HCT116 (cell line): ENCODE results near the gene ZNF335. TPM values are rescaled to one million over a fixed set of nuclear protein-coding genes. Genes with fewer than 3 reads are reported as not detected.

Experiments used
- ATAC-seq: fragments of 200-7000 bp; cut with Tn5 transposase; 2 replicates; pipeline ENCODE4 v1.9.1; 2020; ENCODE audit warnings: mild to moderate bottlenecking, moderate library complexity
- BruUV-seq: library from RNA; stranded (reverse); fragments of 400-500 nt; replicated peaks from 2 replicates; lab custom pipeline; 2021; lab: Mats Ljungman, UMichigan
- CTCF ChIA-PET: fragments of 300-600 bp; sonication (Branson Sonifier 250); formaldehyde crosslinking; loops from one replicate; lab custom pipeline; 2021; ENCODE audit warnings: antibody characterized with exemption; lab: Charles Lee
- POLR2A ChIA-PET: fragments of 300-600, 350-600 bp; sonication (Branson Sonifier 250); formaldehyde crosslinking; loops from one replicate; lab custom pipeline; 2021; ENCODE audit warnings: antibody characterized with exemption; lab: Charles Lee
- RAD21 ChIA-PET, 2 experiments: fragments of 300-600 bp; sonication (Branson Sonifier 250); formaldehyde crosslinking; loops; one replicate each; lab custom pipeline; 2023; ENCODE audit warnings: low total read pairs in 2 of 2; ENCODE audit not compliant: uncharacterized antibody in 2 of 2, unreplicated experiment in 2 of 2, low non-redundant PET in 1 of 2; lab: Charles Lee
- DNase-seq: peaks from one replicate; pipeline ENCODE4 v3.0.0-alpha.2; 2010; ENCODE audit warnings: low read depth, low spot score
- H2AFZ ChIP-seq: fragments of 200-600 bp; shearing (Covaris generic), sonication (generic); 2 replicates; pipeline ENCODE4 v1.6.1; 2017; ENCODE audit warnings: low read depth, mixed run types, mixed read lengths, antibody characterized with exemption, low read length; ENCODE audit not compliant: poor library complexity, severe bottlenecking
- H3K27ac ChIP-seq: 2 replicates; pipeline ENCODE4 v1.5.1; 2012; ENCODE audit warnings: low read depth, low read length
- H3K27me3 ChIP-seq: fragments of 200-600 bp; sonication (generic); 2 replicates; pipeline ENCODE4 v1.6.1; 2016; ENCODE audit warnings: mixed run types, low read length, mixed read lengths; ENCODE audit not compliant: insufficient read depth
- H3K36me3 ChIP-seq, 2 experiments: fragments of 200-500 bp in 1 of 2; fragments of 200-600 bp in 1 of 2; sonication (Bioruptor generic) in 1 of 2; sonication (generic) in 1 of 2; 2 replicates each; pipeline versions ENCODE4 v1.5.1 to v1.6.1; 2014 to 2016; ENCODE audit warnings: low read length in 2 of 2, inconsistent platforms in 1 of 2, mixed read lengths in 1 of 2, mixed run types in 1 of 2; ENCODE audit not compliant: insufficient read depth in 2 of 2, control insufficient read depth in 1 of 2
- H3K4me1 ChIP-seq, 2 experiments: fragments of 200-600 bp in 1 of 2; sonication (generic) in 1 of 2; 2 replicates each; pipeline versions ENCODE4 v1.5.1 to v1.6.1; 2012 to 2017; ENCODE audit warnings: low read length in 2 of 2, inconsistent platforms in 1 of 2, mild to moderate bottlenecking in 1 of 2, mixed read lengths in 1 of 2, mixed run types in 1 of 2, moderate library complexity in 1 of 2; ENCODE audit not compliant: insufficient read depth in 2 of 2, control insufficient read depth in 1 of 2
- H3K4me2 ChIP-seq: fragments of 200-600 bp; sonication (generic); 2 replicates; pipeline ENCODE4 v1.6.1; 2017; ENCODE audit warnings: mixed run types, low read length, mixed read lengths
- H3K4me3 ChIP-seq, 2 experiments: fragments of 200-600 bp in 1 of 2; sonication (generic) in 1 of 2; replicated peaks in 1 of 2; 2 replicates each; pipeline ENCODE4 v1.5.1; 2011 to 2016; ENCODE audit warnings: low read length in 2 of 2, control low read depth in 1 of 2, low read depth in 1 of 2, mild to moderate bottlenecking in 1 of 2, mixed read lengths in 1 of 2, mixed run types in 1 of 2
- H3K79me2 ChIP-seq: fragments of 200-600 bp; sonication (generic); 2 replicates; pipeline ENCODE4 v1.6.1; 2017; ENCODE audit warnings: mild to moderate bottlenecking, mixed run types, low read length, moderate library complexity, mixed read lengths; ENCODE audit not compliant: insufficient read depth
- H3K9ac ChIP-seq: fragments of 200-600 bp; sonication (generic); 2 replicates; pipeline ENCODE4 v1.6.1; 2016; ENCODE audit warnings: low read length, mixed read lengths
- H3K9me2 ChIP-seq: fragments of 200-600 bp; sonication (generic), shearing (Covaris generic); 2 replicates; pipeline ENCODE4 v1.6.1; 2017; ENCODE audit warnings: mixed run types, mild to moderate bottlenecking, moderate library complexity; ENCODE audit not compliant: insufficient read depth
- H3K9me3 ChIP-seq, 2 experiments: fragments of 200-500 bp in 1 of 2; fragments of 200-600 bp in 1 of 2; sonication (Bioruptor generic) in 1 of 2; sonication (generic) in 1 of 2; 2 replicates each; pipeline ENCODE4 v1.6.1; 2014 to 2017; ENCODE audit warnings: low read length in 2 of 2, mixed read lengths in 2 of 2, inconsistent platforms in 1 of 2, low read depth in 1 of 2, mild to moderate bottlenecking in 1 of 2, mixed run types in 1 of 2, moderate library complexity in 1 of 2; ENCODE audit not compliant: control insufficient read depth in 1 of 2, insufficient read depth in 1 of 2
- H4K20me1 ChIP-seq: fragments of 200-600 bp; sonication (generic), shearing (Covaris generic); 2 replicates; pipeline ENCODE4 v1.6.1; 2017; ENCODE audit warnings: mixed run types, mild to moderate bottlenecking, moderate library complexity; ENCODE audit not compliant: insufficient read depth
- CBX3 ChIP-seq: IDR thresholded peaks from 2 replicates; pipeline ENCODE4 v1.6.1; 2012; ENCODE audit warnings: low read depth
- CEBPB ChIP-seq: IDR thresholded peaks from 2 replicates; pipeline ENCODE4 v1.6.1; 2012; ENCODE audit warnings: low read depth
- EZH2 ChIP-seq: fragments of 200-600 bp; sonication (generic); IDR thresholded peaks from 2 replicates; pipeline ENCODE4 v1.6.1; 2017; ENCODE audit warnings: antibody characterized with exemption, mixed run types
- SRF ChIP-seq: IDR thresholded peaks from 2 replicates; pipeline ENCODE4 v1.6.1; 2012; ENCODE audit warnings: low read depth
- YY1 ChIP-seq: IDR thresholded peaks from 2 replicates; pipeline ENCODE4 v1.6.1; 2011; ENCODE audit warnings: low read length, low read depth, moderate library complexity, mild to moderate bottlenecking; ENCODE audit not compliant: insufficient replicate concordance; ENCODE audit errors: extremely low read depth
- ZFX ChIP-seq: fragments of 450-650 bp; IDR thresholded peaks from 2 replicates; pipeline ENCODE4 v1.6.1; 2017
- ZNF274 ChIP-seq: fragments of 200-500 bp; sonication (Bioruptor generic); IDR thresholded peaks from 2 replicates; pipeline ENCODE4 v1.6.1; 2014; ENCODE audit warnings: mild to moderate bottlenecking, low read depth, low read length, inconsistent platforms
- intact Hi-C: fragments of 100-400 bp; cut with micrococcal nuclease; formaldehyde crosslinking; loops from 2 replicates; pipeline ENCODE4 v1.10.0; 2022
- total RNA-seq: library from RNA; stranded (reverse); gene quantifications from one replicate; pipeline ENCODE4 v1.2.1, GENCODE V29; 2021; ENCODE audit not compliant: unreplicated experiment

Gene ZNF335
- total RNA-seq, 1 experiment from 2014 or later = 20.8 TPM

DNA sequence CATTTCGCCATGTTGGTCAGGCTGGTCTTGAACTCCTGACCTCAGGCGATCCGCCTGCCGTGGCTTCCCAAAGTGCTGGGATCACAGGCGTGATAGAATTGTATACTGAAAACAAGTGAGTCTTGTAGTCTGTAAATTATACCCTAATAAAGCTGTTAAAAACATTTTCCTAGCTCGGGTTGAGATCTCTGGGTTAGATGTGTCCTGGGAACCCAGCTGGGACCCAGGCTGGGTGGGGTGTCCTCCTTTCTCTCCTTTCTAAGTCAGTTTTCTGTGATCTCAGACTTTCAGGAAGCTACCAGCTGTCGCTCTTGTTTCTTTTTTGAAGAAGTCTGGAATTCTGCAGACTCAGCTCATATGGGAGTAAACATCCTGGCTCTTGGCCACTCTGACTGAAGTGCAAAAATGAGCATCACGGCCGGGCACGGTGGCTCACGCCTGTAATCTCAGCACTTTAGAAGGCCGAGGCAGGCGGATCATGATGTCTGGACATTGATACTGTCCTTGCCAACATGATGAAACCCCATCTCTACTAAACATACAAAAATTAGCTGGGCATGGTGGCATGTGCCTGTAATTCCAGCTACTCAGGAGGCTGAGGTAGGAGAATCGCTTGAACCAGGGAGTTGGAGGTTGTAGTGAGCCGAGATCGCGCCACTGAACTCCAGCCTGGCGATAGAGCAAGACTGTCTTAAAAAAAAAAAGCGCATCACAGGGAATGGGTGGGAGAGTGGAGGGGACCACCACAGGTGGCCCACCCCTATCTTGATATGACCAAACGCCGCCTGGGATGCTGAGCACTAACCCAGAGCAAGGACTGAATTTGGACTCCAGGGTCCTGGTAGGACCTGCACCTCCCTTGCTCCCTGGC is 47.4 kb downstream of the ZNF335 start:
- no peaks in the 10 kb centered on the region for H3K9me3 ChIP-seq
- H4K20me1 ChIP-seq = no peaks in the 10 kb centered on the region
- H3K27me3 ChIP-seq = no peaks in the 10 kb centered on the region
- no peak overlapping the region for H3K4me3 ChIP-seq
- CTCF ChIA-PET = no interaction called here
- TF ChIP-seq EZH2 = no peak
- no peak for TF ChIP-seq YY1
- TF ChIP-seq CBX3 = no peak
- TF ChIP-seq CEBPB = no peak
- TF ChIP-seq SRF = no peak
- TF ChIP-seq ZNF274 = no peak
- H3K9ac ChIP-seq = no peak overlapping the region
- H3K9me2 ChIP-seq = no peaks in the 10 kb centered on the region
- H3K4me2 ChIP-seq = no peak overlapping the region
- intact Hi-C loops = no loop called here
- ATAC-seq (no peak), DNase-seq (no peak)
- POLR2A ChIA-PET = interaction anchor here (2.6 kb wide), 1 partner anchor 10 kb away, joined by 15 read pairs; the partner anchor contains the start of gene PCIF1
- no peak overlapping the region for H3K27ac ChIP-seq
- no peak overlapping the region for H2AFZ ChIP-seq
- H3K79me2 ChIP-seq = no peaks in the 10 kb centered on the region
- H3K4me1 ChIP-seq = no peaks in the 10 kb centered on the region
- no peaks in the 10 kb centered on the region for H3K36me3 ChIP-seq
- RAD21 ChIA-PET = no interaction called here
- no TSS peak for BruUV-seq

GRCh38 chr20:45921337-45922189 is 50.4 kb downstream of the ZNF335 start:
- ATAC-seq (no peak), DNase-seq (no peak)
- Histone ChIP-seq H3K9me2 (no peaks in the 10 kb centered on the region), H4K20me1 (no peaks in the 10 kb centered on the region), H3K9ac (no peak overlapping the region), H3K4me1 (no peaks in the 10 kb centered on the region), H3K27me3 (no peaks in the 10 kb centered on the region), H2AFZ (no peak overlapping the region), H3K4me3 (no peak overlapping the region), H3K9me3 (no peaks in the 10 kb centered on the region), H3K27ac (no peak overlapping the region), H3K79me2 (no peaks in the 10 kb centered on the region), H3K36me3 (no peaks in the 10 kb centered on the region), H3K4me2 (no peak overlapping the region)
- CTCF ChIA-PET = interaction anchor here (2.0 kb wide), 1 partner anchor 12 kb away, joined by 4 read pairs; no protein-coding TSS in a partner anchor
- TF ChIP-seq SRF = no peak
- TF ChIP-seq EZH2 = no peak
- TF ChIP-seq ZFX = no peak
- POLR2A ChIA-PET = interaction anchor here (0.6 to 3.2 kb wide), 2 partner anchors 13 to 48 kb away, joined by 3 to 12 read pairs; partner anchors contain the start of gene PCIF1
- no TSS peak for BruUV-seq
- RAD21 ChIA-PET = no interaction called here
- intact Hi-C loops = no loop called here
